OCI-LY3 (cell line): ENCODE data around the gene ST6GAL1.

Experiments used
- CTCF ChIP-seq: fragments of 200-600, 300-600 bp; sonication (generic); IDR thresholded peaks from 2 replicates; pipeline ENCODE4 v1.5.1; 2014; ENCODE audit warnings: antibody characterized with exemption, low read length, low read depth
- EZH2phosphoT487 ChIP-seq: fragments of 200-600 bp; shearing (Covaris generic); IDR thresholded peaks from 2 replicates; pipeline ENCODE4 v1.6.1; 2018; ENCODE audit warnings: antibody characterized with exemption, mixed run types, low read depth

GRCh38 chr3:187085933-187086332, 155.6 kb downstream of the ST6GAL1 start:
- TF ChIP-seq CTCF = no peak
- no peak for TF ChIP-seq EZH2phosphoT487
